HepG2 (cell line): ENCODE measurements around the gene HOXA4. TPM values are rescaled to one million over a fixed set of nuclear protein-coding genes. Genes with fewer than 3 reads are reported as not detected.

Source experiments
- AKAP8 ChIP-seq: sonication (generic); formaldehyde crosslinking; IDR thresholded peaks from 2 replicates; pipeline ENCODE4 v1.5.1; 2020; ENCODE audit warnings: mild to moderate bottlenecking, missing genetic modification reagents
- CREB1 ChIP-seq, 2 experiments: fragments of 450-650 bp in 1 of 2; IDR thresholded peaks; 2 replicates each; pipeline ENCODE4 v1.6.1; 2016 to 2017; ENCODE audit warnings: control low read depth in 1 of 2, mild to moderate bottlenecking in 1 of 2, missing compliant biosample characterization in 1 of 2, missing genetic modification characterization in 1 of 2
- FOSL2 ChIP-seq: sonication (generic); formaldehyde crosslinking; IDR thresholded peaks from 2 replicates; pipeline ENCODE4 v1.4.0; 2020; ENCODE audit warnings: missing genetic modification reagents
- HBP1 ChIP-seq: IDR thresholded peaks from 2 replicates; pipeline ENCODE4 v1.6.1; 2016; ENCODE audit warnings: low read depth, control low read depth
- HDAC2 ChIP-seq: sonication (generic); formaldehyde crosslinking; IDR thresholded peaks from 2 replicates; pipeline ENCODE4 v1.4.0; 2020; ENCODE audit warnings: missing genetic modification reagents
- HIC2 ChIP-seq: sonication (generic); formaldehyde crosslinking; IDR thresholded peaks from 2 replicates; pipeline ENCODE4 v1.9.0; 2022; ENCODE audit warnings: low read depth, missing genetic modification reagents
- HNRNPL ChIP-seq: fragments of 200-400 bp; formaldehyde crosslinking; IDR thresholded peaks from 2 replicates; pipeline ENCODE4 v1.6.1; 2017; ENCODE audit warnings: mild to moderate bottlenecking, low read depth, low read length
- POGK ChIP-seq: sonication (generic); formaldehyde crosslinking; conservative IDR thresholded peaks from 2 replicates; pipeline ENCODE4 v1.8.0; 2022; ENCODE audit warnings: mild to moderate bottlenecking, moderate library complexity, missing genetic modification reagents
- PRDM4 ChIP-seq: sonication (generic); formaldehyde crosslinking; IDR thresholded peaks from 2 replicates; pipeline ENCODE4 v1.9.0; 2021; ENCODE audit warnings: missing genetic modification reagents, borderline replicate concordance
- REPIN1 ChIP-seq: sonication (generic); formaldehyde crosslinking; IDR thresholded peaks from 2 replicates; pipeline ENCODE4 v1.8.0; 2022; ENCODE audit warnings: missing genetic modification reagents, low read depth, mild to moderate bottlenecking, borderline replicate concordance
- SALL2 ChIP-seq: sonication (generic); formaldehyde crosslinking; IDR thresholded peaks from 2 replicates; pipeline ENCODE4 v1.8.1; 2023; ENCODE audit warnings: mild to moderate bottlenecking, missing genetic modification reagents, inconsistent platforms
- SOX6 ChIP-seq, 2 experiments: fragments of 450-650 bp in 1 of 2; sonication (generic) in 1 of 2; formaldehyde crosslinking in 1 of 2; IDR thresholded peaks; 2 replicates each; pipeline versions ENCODE4 v1.4.0 to v1.6.1; 2017 to 2020; ENCODE audit warnings: antibody characterized with exemption in 1 of 2, mild to moderate bottlenecking in 1 of 2, missing genetic modification reagents in 1 of 2
- ZFYVE20 ChIP-seq: sonication (generic); formaldehyde crosslinking; IDR thresholded peaks from 2 replicates; pipeline ENCODE4 v1.8.0; 2023; ENCODE audit warnings: low read depth, mild to moderate bottlenecking, moderate library complexity, missing genetic modification reagents, borderline replicate concordance
- ZNF124 ChIP-seq: sonication (generic); formaldehyde crosslinking; IDR thresholded peaks from 2 replicates; pipeline ENCODE4 v1.4.0; 2020; ENCODE audit warnings: missing genetic modification reagents
- ZNF510 ChIP-seq: sonication (generic); formaldehyde crosslinking; IDR thresholded peaks from 2 replicates; pipeline ENCODE4 v1.4.0; 2020; ENCODE audit warnings: low read depth, mild to moderate bottlenecking, missing genetic modification reagents
- ZNF556 ChIP-seq: sonication (generic); formaldehyde crosslinking; IDR thresholded peaks from 2 replicates; pipeline ENCODE4 v1.4.0; 2020; ENCODE audit warnings: mild to moderate bottlenecking, missing genetic modification reagents, borderline replicate concordance
- ZNF773 ChIP-seq: sonication (generic); formaldehyde crosslinking; IDR thresholded peaks from 2 replicates; pipeline ENCODE4 v1.4.0; 2020; ENCODE audit warnings: missing genetic modification reagents, borderline replicate concordance
- ZNF782 ChIP-seq: sonication (generic); formaldehyde crosslinking; IDR thresholded peaks from 2 replicates; pipeline ENCODE4 v1.4.0; 2020; ENCODE audit warnings: missing genetic modification reagents, mild to moderate bottlenecking, borderline replicate concordance
- ZNF790 ChIP-seq: sonication (generic); formaldehyde crosslinking; IDR thresholded peaks from 2 replicates; pipeline ENCODE4 v1.8.0; 2022; ENCODE audit warnings: missing genetic modification reagents, mild to moderate bottlenecking, borderline replicate concordance
- ZSCAN9 ChIP-seq: IDR thresholded peaks from 2 replicates; pipeline ENCODE4 v1.6.1; 2016; ENCODE audit warnings: borderline replicate concordance
- polyA plus RNA-seq, 8 experiments: library from polyadenylated mRNA; depleted of rRNA in 3 of 8; stranded (reverse) in 7 of 8; unstranded in 1 of 8; fragments of >200 nt; fragmentation: Illumina TruSeq in 4 of 8; extraction: Trizol in 4 of 8; gene quantifications; 2 replicates each; pipeline versions ENCODE4 v1.2.1 to v1.2.3, GENCODE V29; 2011 to 2016; ENCODE audit warnings: low read depth in 4 of 8, missing spikeins in 1 of 8, mixed read lengths in 1 of 8; ENCODE audit not compliant: insufficient read depth in 1 of 8
- total RNA-seq, 5 experiments: library from RNA; depleted of rRNA; stranded (reverse); fragments of >200 nt; fragmentation: Illumina TruSeq; extraction: Trizol; gene quantifications; 2 replicates each; pipeline ENCODE4 v1.2.3, GENCODE V29; 2016; ENCODE audit warnings: low read depth in 1 of 5

Gene HOXA4
- total and polyA plus RNA-seq, 2 of the 13 experiments (the other 11 are each of a cell fraction or from before 2014, with no cell fraction given) = 2.4 to 5.4 TPM

GRCh38 chr7:27130540-27131389 lies at the start of gene HOXA4 (continued):
- no peak; the same call in 1 of the 2 replicates for TF ChIP-seq ZNF790
- TF ChIP-seq SALL2 (CRISPR knock-in tag) = no peak
- 0 out of 2 replicates have a peak, but pooled peaks have one; percentile 17 for TF ChIP-seq POGK (CRISPR knock-in tag)
- no peak for TF ChIP-seq SOX6 (IDR thresholded peaks at IDR 0.05)
- TF ChIP-seq SOX6 (CRISPR knock-in tag; IDR thresholded peaks at IDR 0.05) = peak; percentile 65; the same call in 1 of the 2 replicates
- TF ChIP-seq HIC2 (CRISPR knock-in tag) = no peak
- no peak for TF ChIP-seq PRDM4 (CRISPR knock-in tag)
- TF ChIP-seq HDAC2 (CRISPR knock-in tag) = peak; percentile 68
- peak; percentile 84 for TF ChIP-seq REPIN1 (CRISPR knock-in tag)
- no peak for TF ChIP-seq ZNF510 (CRISPR knock-in tag)
- TF ChIP-seq ZNF773 (CRISPR knock-in tag) = no peak
- TF ChIP-seq ZSCAN9 = no peak
- TF ChIP-seq HNRNPL = no peak
- TF ChIP-seq HBP1 (CRISPR knock-in tag) = peak; percentile 80; the same call in 1 of the 2 replicates
- TF ChIP-seq AKAP8 (CRISPR knock-in tag) = no peak
- 0 out of 2 replicates have a peak, but pooled peaks have one; percentile 12 for TF ChIP-seq CREB1 (IDR thresholded peaks at IDR 0.05)
- TF ChIP-seq CREB1 (CRISPR knock-in tag; IDR thresholded peaks at IDR 0.05) = no peak
- TF ChIP-seq ZNF556 (CRISPR knock-in tag) = peak; percentile 55; the same call in 1 of the 2 replicates
- TF ChIP-seq ZNF782 (CRISPR knock-in tag) = no peak
- TF ChIP-seq ZNF124 (CRISPR knock-in tag) = no peak
- TF ChIP-seq ZFYVE20 (CRISPR knock-in tag) = peak; percentile 49; the same call in 1 of the 2 replicates
- no peak for TF ChIP-seq FOSL2 (CRISPR knock-in tag)
